ENCODE data around the gene DTNBP1.

DNA sequence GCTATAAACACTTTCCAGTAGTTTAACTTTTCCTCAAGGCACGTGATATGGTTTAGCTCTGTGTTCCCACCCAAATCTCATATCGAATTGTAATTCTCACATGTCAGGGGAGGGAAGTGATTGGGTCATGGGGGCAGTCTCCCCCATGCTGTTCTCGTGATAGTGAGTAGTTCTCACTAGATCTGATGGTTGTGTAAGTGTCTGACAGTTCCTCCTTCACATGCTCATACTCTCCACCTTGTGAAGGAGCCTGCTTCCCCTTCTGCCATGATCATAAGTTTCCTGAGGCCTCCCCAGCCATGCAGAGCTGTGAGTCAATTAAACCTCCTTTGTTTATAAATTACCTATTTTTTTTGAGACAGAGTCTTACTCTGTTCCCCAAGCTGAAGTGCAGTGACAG, 127.9 kb downstream of the DTNBP1 start:
- TF ChIP-seq EZH2 (IDR thresholded peaks at IDR 0.05; ENCODE audit: insufficient read depth, poor library complexity, severe bottlenecking): no peak
- TF ChIP-seq EZH2phosphoT487 (IDR thresholded peaks at IDR 0.05; ENCODE audit: insufficient read depth, low read depth): no peak

All from GM23248 (cell line).